Liver (tissue), 9 donors: ENCODE results near the gene SDF2. TPM values are rescaled to one million over a fixed set of nuclear protein-coding genes. Genes with fewer than 3 reads are reported as not detected.

Source experiments
- DNase-seq: peaks from one replicate; pipeline ENCODE4 v3.0.0-alpha.2; 2017; ENCODE audit warnings: low spot score
- H3K27ac ChIP-seq, 2 donors: one replicate each; pipeline ENCODE4 v1.7.0; 2013; ENCODE audit warnings: inconsistent platforms in 2 of 2, low read length in 2 of 2, control low read depth in 1 of 2, low read depth in 1 of 2, mild to moderate bottlenecking in 1 of 2
- H3K27me3 ChIP-seq, 4 donors: one replicate each; pipeline versions ENCODE4 v1.6.1 to v1.7.0; 2013; ENCODE audit warnings: low read length in 3 of 4, inconsistent platforms in 1 of 4, mild to moderate bottlenecking in 1 of 4, moderate library complexity in 1 of 4; ENCODE audit not compliant: control insufficient read depth in 4 of 4, insufficient read depth in 4 of 4
- H3K36me3 ChIP-seq, 4 donors: one replicate each; pipeline versions ENCODE4 v1.6.1 to v1.7.0; 2013; ENCODE audit warnings: low read length in 3 of 4, mild to moderate bottlenecking in 3 of 4, low read depth in 1 of 4, moderate library complexity in 1 of 4; ENCODE audit not compliant: control insufficient read depth in 4 of 4, insufficient read depth in 3 of 4
- H3K4me1 ChIP-seq, 4 donors: one replicate each; pipeline versions ENCODE4 v1.6.1 to v1.7.0; 2013; ENCODE audit warnings: low read length in 3 of 4, mild to moderate bottlenecking in 3 of 4, moderate library complexity in 1 of 4; ENCODE audit not compliant: control insufficient read depth in 4 of 4, insufficient read depth in 4 of 4
- H3K4me3 ChIP-seq, 3 donors: one replicate each; pipeline versions ENCODE4 v1.6.1 to v1.7.0; 2013; ENCODE audit warnings: low read length in 3 of 3, control low read depth in 1 of 3, low read depth in 1 of 3, mild to moderate bottlenecking in 1 of 3
- H3K9ac ChIP-seq, 2 donors: one replicate each; pipeline ENCODE4 v1.7.0; 2013; ENCODE audit warnings: low read length in 2 of 2, mild to moderate bottlenecking in 2 of 2, moderate library complexity in 2 of 2, control low read depth in 1 of 2, low read depth in 1 of 2
- H3K9me3 ChIP-seq, 4 donors: one replicate each; pipeline versions ENCODE4 v1.6.1 to v1.7.0; 2013; ENCODE audit warnings: low read length in 3 of 4; ENCODE audit not compliant: control insufficient read depth in 4 of 4
- ATF3 ChIP-seq: IDR thresholded peaks from 2 replicates; pipeline ENCODE4 v1.6.1; 2016; ENCODE audit warnings: antibody characterized with exemption
- CTCF ChIP-seq: fragments of 150-350 bp; IDR thresholded peaks from 2 replicates; pipeline ENCODE4 v1.5.1; 2017; ENCODE audit warnings: improper control_type of control experiment, low read depth, low read length; ENCODE audit not compliant: missing input control
- EGR1 ChIP-seq, 2 donors: IDR thresholded peaks; 2 replicates each; pipeline ENCODE4 v1.6.1; 2016 to 2018; ENCODE audit warnings: antibody characterized with exemption in 2 of 2, low read depth in 2 of 2
- FOXA1 ChIP-seq: IDR thresholded peaks from 2 replicates; pipeline ENCODE4 v1.6.1; 2016; ENCODE audit warnings: antibody characterized with exemption
- FOXA2 ChIP-seq: IDR thresholded peaks from 2 replicates; pipeline ENCODE4 v1.6.1; 2016; ENCODE audit warnings: antibody characterized with exemption
- GABPA ChIP-seq, 2 donors: IDR thresholded peaks in 1 of 2; conservative IDR thresholded peaks in 1 of 2; 2 replicates each; pipeline ENCODE4 v1.6.1; 2016; ENCODE audit warnings: antibody characterized with exemption in 2 of 2, mild to moderate bottlenecking in 1 of 2, moderate library complexity in 1 of 2
- HNF4A ChIP-seq, 2 donors: conservative IDR thresholded peaks; 2 replicates each; pipeline ENCODE4 v1.6.1; 2016; ENCODE audit warnings: antibody characterized with exemption in 2 of 2, mild to moderate bottlenecking in 2 of 2
- HNF4G ChIP-seq: IDR thresholded peaks from 2 replicates; pipeline ENCODE4 v1.6.1; 2016; ENCODE audit warnings: antibody characterized with exemption
- JUND ChIP-seq, 2 donors: IDR thresholded peaks; 2 replicates each; pipeline ENCODE4 v1.6.1; 2016; ENCODE audit warnings: antibody characterized with exemption in 2 of 2
- MAX ChIP-seq: IDR thresholded peaks from 2 replicates; pipeline ENCODE4 v1.6.1; 2016; ENCODE audit warnings: antibody characterized with exemption
- NR2F2 ChIP-seq: IDR thresholded peaks from 2 replicates; pipeline ENCODE4 v1.6.1; 2016; ENCODE audit warnings: antibody characterized with exemption
- RAD21 ChIP-seq, 2 donors: IDR thresholded peaks; 2 replicates each; pipeline ENCODE4 v1.6.1; 2016; ENCODE audit warnings: antibody characterized with exemption in 2 of 2, mild to moderate bottlenecking in 2 of 2
- RXRA ChIP-seq, 2 donors: IDR thresholded peaks; 2 replicates each; pipeline ENCODE4 v1.6.1; 2017 to 2018; ENCODE audit warnings: antibody characterized with exemption in 2 of 2, mild to moderate bottlenecking in 1 of 2
- SP1 ChIP-seq: IDR thresholded peaks from 2 replicates; pipeline ENCODE4 v1.6.1; 2018; ENCODE audit warnings: antibody characterized with exemption, mild to moderate bottlenecking
- TAF1 ChIP-seq: conservative IDR thresholded peaks from 2 replicates; pipeline ENCODE4 v1.6.1; 2016; ENCODE audit warnings: antibody characterized with exemption, mild to moderate bottlenecking
- YY1 ChIP-seq: IDR thresholded peaks from 2 replicates; pipeline ENCODE4 v1.6.1; 2016; ENCODE audit warnings: antibody characterized with exemption, mild to moderate bottlenecking
- ZBTB33 ChIP-seq: IDR thresholded peaks from 2 replicates; pipeline ENCODE4 v1.6.1; 2016; ENCODE audit warnings: antibody characterized with exemption
- WGBS: extraction: QIAGEN DNeasy Blood & Tissue Kit; methylation state at CpG from one replicate; pipeline ENCODE4 v1.1.7; 2013; 5-methylcytosine and 5-hydroxymethylcytosine counted together
- polyA plus RNA-seq, 2 donors: library from polyadenylated mRNA; stranded (reverse) in 1 of 2; unstranded in 1 of 2; fragments of 200-250 nt in 1 of 2; fragments of >200 nt in 1 of 2; fragmentation: Nextera tagmentation in 1 of 2; extraction: Ambion mirVana in 1 of 2; gene quantifications; one replicate each; pipeline versions ENCODE4 v1.2.1 to v1.2.3, GENCODE V29; 2013 to 2015
- total RNA-seq, 2 donors: library from RNA; depleted of rRNA; stranded (reverse); fragments of >200 nt; gene quantifications; one replicate each; pipeline ENCODE4 v1.2.3, GENCODE V29; 2014
- donor health status: healthy.
- donor health status: healthy.
- donor health status: healthy.
- donor health status: healthy.
- donor health status: healthy.

Gene SDF2
- total and polyA plus RNA-seq, 4 donors = 24.1 to 38.9 (median 28.0) TPM

- Histone ChIP-seq H3K9ac (no peak overlapping the region), H3K27me3 (no peaks in the 10 kb centered on the region), H3K27ac (no peak overlapping the region), H3K9me3 (no peaks in the 10 kb centered on the region), H3K36me3 (peaks cover 17 to 82% (median 54%) of the 10 kb centered on the region in 4 donors), H3K4me3 (no peak overlapping the region), H3K4me1 (peaks cover 4 to 20% (median 16%) of the 10 kb centered on the region in 4 donors)
- WGBS = 96% methylated on average over 10 of the region's 10 CpGs
- DNase-seq = no peak
- TF ChIP-seq FOXA1 (no peak), HNF4A (conservative IDR thresholded peaks at IDR 0.05) (no peak), NR2F2 (no peak), ATF3 (no peak), MAX (no peak), HNF4G (no peak), GABPA (IDR thresholded peaks at IDR 0.05 in 1 of 2, conservative IDR thresholded peaks at IDR 0.05 in 1 of 2) (no peak), YY1 (no peak), RXRA (IDR thresholded peaks at IDR 0.05) (no peak)
Measured at GRCh38 chr17:28700830-28701492, 39.3 kb upstream of the SDF2 start.

- H3K36me3 ChIP-seq = peaks cover 17 to 87% (median 61%) of the 10 kb centered on the region in 4 donors
- WGBS = 84% methylated on average over 8 of the region's 8 CpGs
- no peaks in the 10 kb centered on the region for H3K9me3 ChIP-seq
- no peaks in the 10 kb centered on the region for H3K27me3 ChIP-seq
- no peak overlapping the region for H3K9ac ChIP-seq
- H3K27ac ChIP-seq = no peak overlapping the region
- peaks cover 4 to 20% (median 16%) of the 10 kb centered on the region in 4 donors for H3K4me1 ChIP-seq
- DNase-seq = no peak
- no peak overlapping the region for H3K4me3 ChIP-seq
- TF ChIP-seq TAF1 = no peak
- no peak for TF ChIP-seq ZBTB33
- no peak for TF ChIP-seq FOXA2
- TF ChIP-seq EGR1 (IDR thresholded peaks at IDR 0.05; ENCODE audit: low read depth in 2 of 2) = no peak
- no peak for TF ChIP-seq HNF4A (conservative IDR thresholded peaks at IDR 0.05)
- no peak for TF ChIP-seq SP1
- TF ChIP-seq MAX = no peak
- TF ChIP-seq CTCF = no peak
- no peak for TF ChIP-seq NR2F2
- TF ChIP-seq YY1 = no peak
- no peak for TF ChIP-seq JUND (IDR thresholded peaks at IDR 0.05)
- no peak for TF ChIP-seq RAD21 (IDR thresholded peaks at IDR 0.05)
- no peak for TF ChIP-seq RXRA (IDR thresholded peaks at IDR 0.05)
Measured at GRCh38 chr17:28700278-28700677, 38.6 kb upstream of the SDF2 start.
